Right lobe of liver (tissue), 6 donors: ENCODE results near the gene AMPH. TPM values are rescaled to one million over a fixed set of nuclear protein-coding genes. Genes with fewer than 3 reads are reported as not detected.
"Not testable (repeated sequence)": the region's sequence is repeated elsewhere in the genome, so short reads cannot be mapped to it uniquely, and the experiment has no call there.

ENCODE experiments used
- ATAC-seq, 4 donors: fragments of 200-7000 bp; cut with Tn5 transposase; one replicate each; pipeline ENCODE4 v1.9.1; 2020; ENCODE audit warnings: mild to moderate bottlenecking in 4 of 4, moderate library complexity in 4 of 4
- DNase-seq, 3 donors: peaks; one replicate each; pipeline ENCODE4 v3.0.0-alpha.2; 2020
- H3K27ac ChIP-seq, 3 donors: fragments of 200-600 bp; one replicate each; pipeline ENCODE4 v1.8.0; 2022
- H3K27me3 ChIP-seq, 2 donors: fragments of 200-600 bp; one replicate each; pipeline ENCODE4 v1.8.0; 2022
- H3K36me3 ChIP-seq, 4 donors: fragments of 200-600 bp; sonication (generic) in 1 of 4; one replicate each; pipeline versions ENCODE4 v1.5.1 to v1.8.0; 2017 to 2022; ENCODE audit warnings: control low read depth in 1 of 4
- H3K4me1 ChIP-seq, 4 donors: fragments of 200-600 bp; sonication (generic) in 1 of 4; one replicate each; pipeline versions ENCODE4 v1.5.1 to v1.8.0; 2017 to 2022; ENCODE audit warnings: control low read depth in 1 of 4
- H3K4me3 ChIP-seq, 3 donors: fragments of 200-600 bp; one replicate each; pipeline ENCODE4 v1.8.0; 2022
- H3K9me3 ChIP-seq, 4 donors: fragments of 200-600 bp; sonication (generic) in 1 of 4; one replicate each; pipeline versions ENCODE4 v1.5.1 to v1.8.0; 2017 to 2022; ENCODE audit warnings: control low read depth in 1 of 4
- POLR2A ChIP-seq: fragments of 450-650 bp; IDR thresholded peaks from one replicate; pipeline ENCODE4 v1.6.1; 2017; ENCODE audit warnings: antibody characterized with exemption, mild to moderate bottlenecking
- WGBS: methylation state at CpG from one replicate; pipeline ENCODE4 v1.1.6; 2018; ENCODE audit warnings: low coverage, low lambda C conversion rate; ENCODE audit not compliant: insufficient coverage; ENCODE audit errors: missing lambda C conversion rate; 5-methylcytosine and 5-hydroxymethylcytosine counted together
- intact Hi-C, 2 donors: fragments of 100-400 bp; cut with DNase I; formaldehyde crosslinking; loops; one replicate each; pipeline versions ENCODE4 v1.11.2 to v1.14.1; 2022
- total RNA-seq, 6 experiments: library from RNA; depleted of rRNA in 2 of 6; stranded (reverse); fragments of >200 nt in 2 of 6; fragmentation: NEBNext Ultra II Directional in 3 of 6; extraction: Animal tissue kit (Norgen Biotek cat#: 25700) in 3 of 6; gene quantifications; one replicate each; pipeline versions ENCODE4 v1.1.0 to v1.2.4, GENCODE V29; 2016 to 2023
- TF ChIP-seq, protein P1 (sequence below), 4 donors: fragments of 200-600 bp in 3 of 4; fragments of 450-650 bp in 1 of 4; IDR thresholded peaks; one replicate each; pipeline versions ENCODE4 v1.5.1 to v1.8.0; 2016 to 2022; ENCODE audit warnings: antibody characterized with exemption in 4 of 4, mild to moderate bottlenecking in 2 of 4
- donor health status: DM: no; HTN: yes; CAD: no.
- donor health status: DM: no; HTN: no; CAD: no.
- donor health status: DM: no; HTN: no; CAD: no.
- donor health status: DM: no; HTN: yes; CAD: no.
- donor health status: DM: no; HTN: yes; CAD: no.

The AMPH gene
- total RNA-seq, 6 experiments from 2014 or later: 0.20 to 0.67 (median 0.39) TPM

DNA sequence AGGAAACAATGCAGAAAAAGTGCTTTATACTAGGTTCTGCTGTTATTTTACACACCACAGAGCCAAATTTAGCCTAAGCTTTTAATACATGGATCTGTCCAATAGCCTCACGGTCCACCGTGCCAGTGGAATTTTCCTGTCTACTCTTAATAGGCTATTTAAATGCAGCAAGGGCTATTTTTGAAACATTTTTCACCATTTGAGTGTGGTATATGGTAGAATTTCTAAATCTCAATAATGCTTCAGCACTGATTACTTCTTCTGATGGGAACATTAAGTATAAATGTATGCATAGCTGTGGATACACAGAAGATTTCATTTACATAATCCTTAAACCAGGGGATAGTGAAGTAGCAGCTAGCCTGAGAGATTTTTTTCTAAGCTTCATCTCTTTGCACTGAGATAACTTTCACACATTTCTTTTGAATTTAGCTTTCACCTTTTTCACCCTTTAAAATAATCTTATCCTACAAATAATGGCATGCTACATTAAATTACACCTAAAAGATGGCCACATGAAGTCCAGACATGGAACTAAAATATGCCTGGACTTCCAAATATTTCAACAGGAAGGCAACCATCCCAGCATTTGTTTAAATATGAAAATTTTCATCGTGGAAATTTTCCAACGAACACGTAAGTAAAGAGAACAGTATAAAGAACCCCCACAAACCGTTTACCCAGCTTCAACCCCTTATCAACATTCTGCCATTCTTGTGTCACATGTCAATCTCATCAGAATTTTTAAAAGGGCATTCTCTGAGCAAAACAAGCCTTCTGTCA is 45.4 kb downstream of the AMPH start:
- H3K4me1 ChIP-seq: no peaks in the 10 kb centered on the region
- intact Hi-C loops: no loop called here
- WGBS: 43% methylated on average over 6 of the region's 6 CpGs
- H3K9me3 ChIP-seq: no peaks in the 10 kb centered on the region
- no peak overlapping the region for H3K27ac ChIP-seq
- no peak for DNase-seq
- H3K27me3 ChIP-seq: no peaks in the 10 kb centered on the region
- no peaks in the 10 kb centered on the region for H3K36me3 ChIP-seq
- no peak overlapping the region for H3K4me3 ChIP-seq
- ATAC-seq: no peak
- TF ChIP-seq, protein P1, sequence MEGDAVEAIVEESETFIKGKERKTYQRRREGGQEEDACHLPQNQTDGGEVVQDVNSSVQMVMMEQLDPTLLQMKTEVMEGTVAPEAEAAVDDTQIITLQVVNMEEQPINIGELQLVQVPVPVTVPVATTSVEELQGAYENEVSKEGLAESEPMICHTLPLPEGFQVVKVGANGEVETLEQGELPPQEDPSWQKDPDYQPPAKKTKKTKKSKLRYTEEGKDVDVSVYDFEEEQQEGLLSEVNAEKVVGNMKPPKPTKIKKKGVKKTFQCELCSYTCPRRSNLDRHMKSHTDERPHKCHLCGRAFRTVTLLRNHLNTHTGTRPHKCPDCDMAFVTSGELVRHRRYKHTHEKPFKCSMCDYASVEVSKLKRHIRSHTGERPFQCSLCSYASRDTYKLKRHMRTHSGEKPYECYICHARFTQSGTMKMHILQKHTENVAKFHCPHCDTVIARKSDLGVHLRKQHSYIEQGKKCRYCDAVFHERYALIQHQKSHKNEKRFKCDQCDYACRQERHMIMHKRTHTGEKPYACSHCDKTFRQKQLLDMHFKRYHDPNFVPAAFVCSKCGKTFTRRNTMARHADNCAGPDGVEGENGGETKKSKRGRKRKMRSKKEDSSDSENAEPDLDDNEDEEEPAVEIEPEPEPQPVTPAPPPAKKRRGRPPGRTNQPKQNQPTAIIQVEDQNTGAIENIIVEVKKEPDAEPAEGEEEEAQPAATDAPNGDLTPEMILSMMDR (IDR thresholded peaks at IDR 0.05): no peak
- TF ChIP-seq POLR2A: no peak

DNA sequence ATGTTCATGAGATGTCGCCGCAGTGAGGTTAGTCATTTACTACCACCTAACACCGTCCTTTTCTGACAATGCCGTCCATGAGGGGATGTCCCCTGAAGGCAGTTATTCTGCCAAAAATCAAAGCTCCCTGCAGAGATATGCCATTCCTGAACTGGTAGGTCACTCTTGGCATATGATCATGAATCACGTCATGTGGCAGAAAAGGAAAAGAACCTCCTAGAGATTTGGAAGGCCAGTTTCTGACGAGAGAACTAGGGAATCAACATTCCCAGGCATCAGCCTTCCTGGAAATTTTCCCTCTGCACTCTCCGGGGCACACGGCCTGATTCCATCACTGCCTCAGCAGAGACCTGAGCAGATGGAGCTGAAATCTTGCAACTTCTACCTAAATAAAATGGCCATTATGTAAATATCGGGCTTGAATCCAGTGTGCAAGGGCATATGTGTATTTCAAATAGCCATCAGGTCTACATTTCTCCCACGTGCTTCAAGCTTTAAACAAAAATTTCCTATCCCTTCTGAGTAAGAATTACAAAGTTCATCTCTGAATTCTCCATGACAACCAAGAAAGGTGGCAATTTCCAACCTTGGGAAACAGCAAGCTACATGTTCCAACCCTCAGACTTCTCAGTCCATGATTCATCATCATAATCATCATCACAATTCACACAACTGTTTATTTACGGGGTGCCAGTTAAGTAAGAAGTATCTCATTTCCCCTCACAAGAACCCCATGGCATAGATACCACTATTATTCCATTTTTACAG is 46.5 kb downstream of the AMPH start:
- intact Hi-C loops: no loop called here
- 53% methylated on average over 11 of the region's 11 CpGs for WGBS
- no peak overlapping the region for H3K27ac ChIP-seq
- no peak overlapping the region for H3K4me3 ChIP-seq
- peak in 1 of 4 donors; percentile 50 for ATAC-seq
- H3K36me3 ChIP-seq: no peaks in the 10 kb centered on the region
- H3K27me3 ChIP-seq: no peaks in the 10 kb centered on the region
- H3K4me1 ChIP-seq: no peaks in the 10 kb centered on the region
- no peak for DNase-seq
- TF ChIP-seq POLR2A: no peak
- TF ChIP-seq, protein P1 (IDR thresholded peaks at IDR 0.05): no peak
- H3K9me3 ChIP-seq: no peaks in the 10 kb centered on the region

DNA sequence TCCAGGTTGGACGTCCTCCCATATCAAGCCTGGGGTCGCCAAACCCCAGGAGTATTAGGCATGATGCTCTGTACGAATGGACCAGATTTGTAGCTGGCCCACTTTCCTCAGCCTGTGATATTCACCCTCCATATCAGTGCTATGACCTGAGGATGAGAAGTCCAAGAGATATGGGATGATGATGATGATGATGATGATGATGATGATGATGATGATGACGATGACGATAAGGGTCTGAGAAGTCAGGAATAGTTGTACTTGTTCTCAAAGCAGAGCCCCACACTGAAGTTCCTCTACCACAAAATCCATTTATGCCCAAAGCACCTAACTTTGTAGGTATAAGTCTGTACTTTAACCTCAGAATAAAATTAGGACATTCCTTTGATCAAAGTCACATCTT is 50.7 kb downstream of the AMPH start:
- Histone ChIP-seq H3K4me3 (no peak overlapping the region), H3K27me3 (no peaks in the 10 kb centered on the region)

DNA sequence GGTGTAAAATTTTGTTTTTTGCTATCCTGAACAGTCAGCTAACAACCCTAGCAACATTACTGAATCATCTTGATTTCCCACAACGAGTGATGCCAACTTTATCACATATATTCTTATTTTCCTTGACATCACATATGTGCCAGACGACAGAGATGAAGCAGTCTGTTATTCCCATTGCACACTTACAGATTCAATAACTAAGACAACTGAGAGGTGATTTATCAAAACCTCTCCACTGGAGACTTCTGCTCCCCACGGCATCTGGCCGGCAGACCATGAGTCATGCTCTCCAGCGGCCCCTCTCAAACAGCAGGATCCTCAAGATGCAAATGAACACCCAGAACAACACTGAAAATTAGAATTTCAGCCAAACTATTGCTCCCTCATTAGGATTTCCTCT is 57.1 kb downstream of the AMPH start:
- no peaks in the 10 kb centered on the region for H3K36me3 ChIP-seq
- intact Hi-C loops: no loop called here
- TF ChIP-seq, protein P1 (IDR thresholded peaks at IDR 0.05): no peak
- TF ChIP-seq POLR2A: no peak
- 37% methylated on average over 5 of the region's 5 CpGs for WGBS
- DNase-seq (no peak), ATAC-seq (no peak)
- H3K27me3 ChIP-seq: no peaks in the 10 kb centered on the region
- H3K4me3 ChIP-seq: no peak overlapping the region
- no peaks in the 10 kb centered on the region for H3K4me1 ChIP-seq
- H3K27ac ChIP-seq: no peak overlapping the region
- H3K9me3 ChIP-seq: no peaks in the 10 kb centered on the region

More for the DNA sequence above, 50.7 kb downstream of the AMPH start:
- TF ChIP-seq POLR2A: no peak
- TF ChIP-seq, protein P1 (IDR thresholded peaks at IDR 0.05): no peak
- no peaks in the 10 kb centered on the region for H3K36me3 ChIP-seq
- H3K9me3 ChIP-seq: no peaks in the 10 kb centered on the region
- no peaks in the 10 kb centered on the region for H3K4me1 ChIP-seq
- no peak overlapping the region for H3K27ac ChIP-seq
- intact Hi-C loops: no loop called here
- 28% methylated on average over 5 of the region's 5 CpGs for WGBS
- DNase-seq (no peak), ATAC-seq (no peak)

DNA sequence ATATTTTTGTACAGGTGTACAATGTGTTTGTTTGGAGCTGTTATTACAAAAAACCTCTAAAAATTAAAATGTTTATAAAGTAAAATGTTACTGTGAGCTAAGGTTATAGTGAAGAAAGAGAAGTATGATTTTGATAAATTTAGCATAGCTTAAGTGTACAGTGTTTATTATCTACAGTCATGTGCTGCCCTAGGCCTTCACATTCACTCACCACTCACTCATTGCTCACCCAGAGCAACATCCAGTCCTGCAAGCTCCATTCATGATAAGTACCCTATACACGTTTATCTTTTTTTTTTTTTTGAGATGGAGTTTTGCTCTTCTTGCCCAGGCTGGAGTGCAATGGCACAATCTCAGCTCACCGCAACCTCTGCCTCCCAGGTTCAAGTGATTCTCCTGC is 59.6 kb downstream of the AMPH start:
- ATAC-seq, intact Hi-C loops, H3K36me3 ChIP-seq, H3K27me3 ChIP-seq, H3K27ac ChIP-seq, H3K4me3 ChIP-seq, H3K9me3 ChIP-seq, DNase-seq, H3K4me1 ChIP-seq: not testable (repeated sequence)
- WGBS: 64% methylated on average over 2 of the region's 2 CpGs
